Bronchial epithelial cell (primary cell): ENCODE results near the gene DUSP28. TPM values are rescaled to one million over a fixed set of nuclear protein-coding genes. Genes with fewer than 3 reads are reported as not detected.

Experiments
- DNase-seq: peaks from one replicate; pipeline ENCODE4 v3.0.0-alpha.2; 2010; ENCODE audit warnings: low read depth
- FAIRE-seq: peaks from 2 replicates; lab custom pipeline; 2011; peaks lifted over from hg19 to GRCh38; lab: Jason Lieb, UNC
- H3K27me3 ChIP-seq: 2 replicates; pipeline ENCODE4 v1.5.1; 2011; ENCODE audit warnings: low read length; ENCODE audit not compliant: control insufficient read depth, insufficient read depth
- H3K36me3 ChIP-seq: 2 replicates; pipeline ENCODE4 v1.5.1; 2011; ENCODE audit warnings: low read length; ENCODE audit not compliant: control insufficient read depth, insufficient read depth
- H3K4me3 ChIP-seq: 2 replicates; pipeline ENCODE4 v1.5.1; 2011; ENCODE audit warnings: mild to moderate bottlenecking, low read depth, low read length, control low read depth
- CTCF ChIP-seq: IDR thresholded peaks from 2 replicates; pipeline ENCODE4 v1.5.1; 2011; ENCODE audit warnings: mild to moderate bottlenecking, moderate library complexity, low read length, control low read depth, inconsistent platforms; ENCODE audit not compliant: insufficient read depth, severe bottlenecking
- total RNA-seq: library from RNA; depleted of rRNA; stranded (reverse); fragments of >200 nt; gene quantifications from 2 replicates; pipeline ENCODE4 v1.2.1, GENCODE V29; 2014

The DUSP28 gene
- total RNA-seq, 1 donor from 2014 or later: 2.1 TPM

- Histone ChIP-seq H3K4me3 (no peak overlapping the region), H3K27me3 (no peaks in the 10 kb centered on the region), H3K36me3 (peaks cover 1% of the 10 kb centered on the region)
- FAIRE-seq: no peak
- DNase-seq: no peak
- no peak for TF ChIP-seq CTCF
Observed at GRCh38 chr2:240604939-240605716, 45.0 kb downstream of the DUSP28 start.

GRCh38 chr2:240605867-240606743, 45.9 kb downstream of the DUSP28 start:
- FAIRE-seq: peak; percentile 86
- H3K27me3 ChIP-seq: no peaks in the 10 kb centered on the region
- TF ChIP-seq CTCF: no peak
- H3K36me3 ChIP-seq: no peaks in the 10 kb centered on the region
- no peak overlapping the region for H3K4me3 ChIP-seq
- DNase-seq: no peak

- Histone ChIP-seq H3K36me3 (no peaks in the 10 kb centered on the region), H3K4me3 (no peak overlapping the region), H3K27me3 (no peaks in the 10 kb centered on the region)
- FAIRE-seq: no peak
- DNase-seq: no peak
- no peak for TF ChIP-seq CTCF
Observed at GRCh38 chr2:240611601-240612210, 51.5 kb downstream of the DUSP28 start.

Other genes starting within 250 kb of the DUSP28 start
- gene GPC1, start 124.7 kb upstream of the DUSP28 start, total RNA-seq: 65.8 and 103 TPM in 2 replicates
- gene ANKMY1, start 2.4 kb upstream of the DUSP28 start, total RNA-seq: 10.8 and 15.8 TPM in 2 replicates
- 10.8 and 12.3 TPM in 2 replicates for gene RNPEPL1, start 8.1 kb downstream of the DUSP28 start, total RNA-seq
- 13.4 and 22.4 TPM in 2 replicates for gene CAPN10, start 26.4 kb downstream of the DUSP28 start, total RNA-seq
- 0.26 and 0.38 TPM in 2 replicates for gene GPR35, start 65.1 kb downstream of the DUSP28 start, total RNA-seq
- not detected in 2 replicates for gene AQP12B, start 122.5 kb downstream of the DUSP28 start, total RNA-seq
- gene AQP12A, start 131.5 kb downstream of the DUSP28 start, total RNA-seq: not detected in 2 replicates